K562 (cell line): Measurements from ENCODE around the gene FITM1. TPM values are rescaled to one million over a fixed set of nuclear protein-coding genes. Genes with fewer than 3 reads are reported as not detected.

Experiments
- CEBPB ChIP-seq: fragments of 450-650 bp; IDR thresholded peaks from 2 replicates; pipeline ENCODE4 v1.6.1; 2016; ENCODE audit warnings: missing genetic modification characterization, missing compliant biosample characterization
- CHD2 ChIP-seq: IDR thresholded peaks from 2 replicates; pipeline ENCODE4 v1.6.1; 2011; ENCODE audit warnings: low read depth, low read length
- DEAF1 ChIP-seq: fragments of 450-650 bp; formaldehyde crosslinking; IDR thresholded peaks from 2 replicates; pipeline ENCODE4 v1.4.0; 2020; ENCODE audit warnings: mild to moderate bottlenecking, moderate library complexity
- ERF ChIP-seq: fragments of 450-650 bp; formaldehyde crosslinking; IDR thresholded peaks from 2 replicates; pipeline ENCODE4 v1.4.0; 2020; ENCODE audit warnings: mild to moderate bottlenecking, mixed read lengths
- FOSL1 ChIP-seq: fragments of 200-800 bp; sonication (Bioruptor generic); conservative IDR thresholded peaks from 2 replicates; pipeline ENCODE4 v1.6.1; 2016; ENCODE audit warnings: missing genetic modification characterization, missing compliant biosample characterization
- HDAC1 ChIP-seq, 2 experiments: fragments of 450-650 bp; IDR thresholded peaks; 2 replicates each; pipeline ENCODE4 v1.6.1; 2016 to 2017; ENCODE audit warnings: inconsistent platforms in 1 of 2, mild to moderate bottlenecking in 1 of 2, moderate library complexity in 1 of 2
- KLF6 ChIP-seq: fragments of 250-450 bp; sonication (Bioruptor Pico); IDR thresholded peaks from 2 replicates; pipeline ENCODE4 v1.4.0; 2020; ENCODE audit warnings: mild to moderate bottlenecking, moderate library complexity, borderline replicate concordance
- MEF2D ChIP-seq: conservative IDR thresholded peaks from 2 replicates; pipeline ENCODE4 v1.6.1; 2016; ENCODE audit warnings: low read depth, missing genetic modification characterization, missing compliant biosample characterization
- SRSF7 ChIP-seq: fragments of 200-400 bp; formaldehyde crosslinking; optimal IDR thresholded peaks from 2 replicates; pipeline ENCODE3; 2017; ENCODE audit warnings: mild to moderate bottlenecking, low read depth, low read length
- TFAM ChIP-seq: fragments of 250-450 bp; sonication (Bioruptor Pico); conservative IDR thresholded peaks from 2 replicates; pipeline ENCODE4 v1.5.0; 2021; ENCODE audit warnings: mild to moderate bottlenecking, moderate library complexity
- THAP12 ChIP-seq: fragments of 250-450 bp; sonication (Bioruptor Pico); IDR thresholded peaks from 2 replicates; pipeline ENCODE4 v1.9.0; 2021; ENCODE audit warnings: mild to moderate bottlenecking, inconsistent platforms
- WHSC1 ChIP-seq: IDR thresholded peaks from one replicate; pipeline ENCODE4 v1.6.1; 2012; ENCODE audit warnings: low read length, control low read depth, inconsistent platforms
- ZBTB1 ChIP-seq: sonication (generic); formaldehyde crosslinking; IDR thresholded peaks from 2 replicates; pipeline ENCODE4 v1.8.1; 2023; ENCODE audit warnings: missing genetic modification reagents, low read depth, mild to moderate bottlenecking, borderline replicate concordance
- ZC3H11A ChIP-seq: IDR thresholded peaks from 2 replicates; pipeline ENCODE4 v1.6.1; 2012; ENCODE audit warnings: low read depth, low read length, improper control_type of control experiment
- ZFX ChIP-seq: sonication (generic); formaldehyde crosslinking; IDR thresholded peaks from 2 replicates; pipeline ENCODE4 v1.8.0; 2022; ENCODE audit warnings: mild to moderate bottlenecking, missing genetic modification reagents, moderate library complexity
- ZNF253 ChIP-seq: fragments of 250-450 bp; sonication (Bioruptor Pico); conservative IDR thresholded peaks from 2 replicates; pipeline ENCODE4 v1.6.1; 2021; ENCODE audit warnings: mild to moderate bottlenecking
- ZNF592 ChIP-seq: fragments of 450-650 bp; IDR thresholded peaks from 2 replicates; pipeline ENCODE4 v1.6.1; 2017; ENCODE audit warnings: antibody characterized with exemption, mild to moderate bottlenecking
- ZNF76 ChIP-seq: fragments of 250-450 bp; sonication (Bioruptor Pico); IDR thresholded peaks from 2 replicates; pipeline ENCODE4 v1.4.0; 2020; ENCODE audit warnings: mild to moderate bottlenecking, moderate library complexity, borderline replicate concordance
- ZNF79 ChIP-seq: fragments of 250-450 bp; sonication (Bioruptor Pico); IDR thresholded peaks from 2 replicates; pipeline ENCODE4 v1.4.0; 2020; ENCODE audit warnings: low read depth, mild to moderate bottlenecking, moderate library complexity
- ZSCAN29 ChIP-seq: fragments of 450-650 bp; IDR thresholded peaks from 2 replicates; pipeline ENCODE4 v1.6.1; 2017
- polyA plus RNA-seq, 8 experiments: library from polyadenylated mRNA; depleted of rRNA in 4 of 8; stranded (reverse) in 5 of 8; unstranded in 3 of 8; fragments of >200 nt; fragmentation: Nextera tagmentation in 2 of 8; fragmentation: Illumina TruSeq in 1 of 8; extraction: Ambion mirVana in 2 of 8; extraction: Trizol in 1 of 8; gene quantifications; 2 replicates each; pipeline versions ENCODE4 v1.2.1 to v1.2.3, GENCODE V29; 2011 to 2014; ENCODE audit warnings: inconsistent platforms in 1 of 8, missing spikeins in 1 of 8
- total RNA-seq, 7 experiments: library from RNA; depleted of rRNA in 6 of 7; stranded (reverse); fragments of >200 nt in 6 of 7; fragmentation: Illumina TruSeq in 2 of 7; extraction: Trizol in 2 of 7; gene quantifications; 2 replicates each; pipeline versions ENCODE4 v1.2.1 to v1.2.3, GENCODE V29; 2011 to 2021; ENCODE audit warnings: low replicate concordance in 1 of 7

The FITM1 gene
- total and polyA plus RNA-seq, 9 of the 15 experiments (the other 6 are each of a cell fraction or from before 2014, with no cell fraction given), result 0.09 to 0.20 TPM; not detected in 7

DNA sequence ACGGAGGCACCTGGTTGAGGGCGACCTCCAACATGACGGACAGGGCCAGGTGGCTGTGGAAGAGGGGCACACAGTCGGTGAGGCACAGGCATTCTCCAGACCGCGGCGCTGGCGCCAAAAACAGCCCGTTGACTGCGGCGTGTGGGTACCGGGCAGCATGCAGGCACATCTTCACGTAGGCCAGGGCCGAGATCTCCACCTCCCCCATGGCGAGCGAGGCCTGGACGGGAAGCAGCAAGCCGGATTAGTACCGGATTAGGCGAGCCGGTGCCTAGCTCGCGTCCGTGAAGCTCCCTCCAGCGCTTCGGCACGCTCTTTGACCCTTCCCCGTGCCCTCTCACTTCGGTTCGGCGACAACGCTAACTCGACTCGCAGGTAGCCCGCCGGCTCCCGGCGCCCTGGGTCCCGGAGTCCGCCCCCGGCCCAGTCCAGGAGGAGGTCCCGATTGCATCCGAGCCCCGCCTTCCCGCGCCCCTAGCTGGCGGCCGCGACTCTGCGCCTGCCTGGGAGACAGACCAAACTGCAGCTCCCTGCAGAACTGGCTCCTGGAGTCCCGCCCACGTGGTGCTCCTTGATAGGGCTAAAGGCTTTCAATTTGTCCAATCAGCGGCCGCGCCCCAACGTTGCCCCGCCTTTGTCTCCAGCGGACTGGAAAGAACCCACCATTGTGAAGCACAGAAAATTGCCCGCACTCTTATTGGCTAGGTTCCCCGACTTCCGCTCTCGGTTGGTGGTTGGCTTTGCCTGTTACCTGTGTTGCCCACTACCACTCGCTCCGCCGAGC is 10.8 kb downstream of the FITM1 start, which contains the start of gene EMC9 (continued):
- TF ChIP-seq ZNF76 (CRISPR knock-in tag), result no peak
- TF ChIP-seq ZC3H11A, result no peak
- peak; percentile 75 for TF ChIP-seq ZFX (CRISPR knock-in tag)
- peak; percentile 54; the same call in 1 of the 2 replicates for TF ChIP-seq ZSCAN29
- no peak for TF ChIP-seq KLF6 (CRISPR knock-in tag)
- TF ChIP-seq MEF2D, result no peak
- TF ChIP-seq DEAF1 (CRISPR knock-in tag), result no peak
- no peak for TF ChIP-seq ERF (CRISPR knock-in tag)
- no peak for TF ChIP-seq WHSC1
- TF ChIP-seq CEBPB (tag), result no peak
- TF ChIP-seq CHD2, result peak; percentile 45; the same call in 1 of the 2 replicates
- no peak for TF ChIP-seq ZNF253 (CRISPR knock-in tag)
- TF ChIP-seq ZNF592, result no peak
- TF ChIP-seq HDAC1 (IDR thresholded peaks at IDR 0.05), result no peak
- TF ChIP-seq SRSF7, result no peak
- TF ChIP-seq THAP12, result no peak
- no peak for TF ChIP-seq ZBTB1 (CRISPR knock-in tag)
- no peak for TF ChIP-seq TFAM (CRISPR knock-in tag)
- TF ChIP-seq FOSL1, result no peak
- no peak for TF ChIP-seq ZNF79 (CRISPR knock-in tag)
